ENCODE results near the gene RPL7L1.

RPL7L1 gene

GRCh38 chr6:42932412-42932811 lies 53.0 kb downstream of the RPL7L1 start:
- no peak for DNase-seq (ENCODE audit: low read depth, low spot score)

- DNase-seq (ENCODE audit: low read depth, low spot score), result no peak
Observed at GRCh38 chr6:42933205-42933604, 53.8 kb downstream of the RPL7L1 start.

GRCh38 chr6:42935322-42935721 lies 55.9 kb downstream of the RPL7L1 start:
- no peak for DNase-seq (ENCODE audit: low read depth, low spot score)

DNA sequence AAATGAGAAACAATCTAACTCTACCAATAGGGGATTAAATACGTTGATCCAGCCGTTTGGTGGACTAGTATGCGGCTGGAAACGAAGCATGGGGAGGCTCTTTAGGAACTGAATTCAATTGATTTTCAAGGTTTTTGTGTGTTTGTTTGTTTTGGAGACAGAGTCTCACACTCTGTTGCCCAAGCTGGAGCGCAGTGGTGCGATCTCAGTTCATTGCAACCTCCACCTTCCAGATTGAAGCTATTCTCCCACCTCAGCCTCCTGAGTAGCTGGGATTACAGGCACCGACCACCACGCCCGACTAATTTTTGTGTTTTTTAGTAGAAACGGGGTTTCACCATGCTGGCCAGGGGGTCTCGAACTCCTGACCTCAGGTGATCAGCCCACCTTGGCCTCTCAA lies 57.0 kb downstream of the RPL7L1 start:
- no peak for DNase-seq (ENCODE audit: low read depth, low spot score)

- DNase-seq (ENCODE audit: low read depth, low spot score), result no peak
Observed at GRCh38 chr6:42937548-42938427, 58.4 kb downstream of the RPL7L1 start.

- no peak for DNase-seq (ENCODE audit: low read depth, low spot score)
Observed at GRCh38 chr6:42938428-42938796, 59.0 kb downstream of the RPL7L1 start.

DNA sequence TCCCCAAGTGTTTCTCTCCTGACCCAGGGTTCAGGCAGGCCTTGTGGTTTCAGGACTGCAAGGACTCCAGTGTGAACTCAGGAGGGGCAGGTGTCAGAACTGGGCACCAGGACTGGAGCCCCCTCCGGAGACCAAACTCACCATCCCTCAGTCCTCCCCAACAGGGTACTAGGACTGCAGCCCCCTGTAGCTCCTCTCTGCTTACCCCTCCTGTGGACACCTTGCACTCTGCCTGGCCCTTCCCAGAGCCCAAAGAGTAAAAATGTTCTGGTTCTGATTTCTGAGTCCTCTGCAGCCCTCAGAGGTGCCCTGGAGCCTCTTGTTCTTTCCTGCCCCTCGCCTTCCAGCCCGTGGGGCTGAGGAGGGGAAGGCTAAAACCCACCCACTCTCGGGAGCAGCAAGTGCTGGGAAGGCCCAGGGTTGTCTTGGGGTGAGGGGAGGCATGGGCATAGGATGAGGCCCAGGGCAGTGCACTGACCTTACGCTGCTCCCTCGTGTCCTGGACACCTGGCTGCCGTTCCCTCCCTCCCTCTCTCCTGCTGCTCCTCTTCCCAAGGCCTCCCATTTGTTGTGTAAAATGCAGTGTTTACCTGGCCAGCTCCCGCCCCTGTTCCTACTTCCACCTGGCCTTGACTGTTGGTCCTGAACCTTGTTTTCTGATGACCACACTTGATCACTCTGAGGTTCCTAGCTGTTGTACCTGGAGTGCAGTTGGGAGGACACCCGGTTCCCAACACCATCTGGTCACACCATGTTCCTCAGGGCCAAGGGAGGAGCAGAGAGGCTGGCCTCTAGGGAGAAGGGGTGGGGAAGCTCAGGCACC lies 59.8 kb downstream of the RPL7L1 start:
- no peak for DNase-seq (ENCODE audit: low read depth, low spot score)
